HUES6 (cell line): ENCODE measurements around the gene ANKRD16.
"Not testable (repeated sequence)": the region's sequence is repeated elsewhere in the genome, so short reads cannot be mapped to it uniquely, and the experiment has no call there.

Experiments used
- H3K27ac ChIP-seq: 2 replicates; pipeline ENCODE4 v1.7.0; 2013; ENCODE audit warnings: low read depth, mild to moderate bottlenecking, low read length, inconsistent platforms
- H3K27me3 ChIP-seq: 2 replicates; pipeline ENCODE4 v1.6.1; 2013; ENCODE audit warnings: low read length; ENCODE audit not compliant: control insufficient read depth, insufficient read depth
- H3K36me3 ChIP-seq: 2 replicates; pipeline ENCODE4 v1.6.1; 2013; ENCODE audit warnings: low read length; ENCODE audit not compliant: control insufficient read depth, insufficient read depth
- H3K4me1 ChIP-seq: 2 replicates; pipeline ENCODE4 v1.6.1; 2013; ENCODE audit warnings: low read length; ENCODE audit not compliant: control insufficient read depth, insufficient read depth
- H3K4me3 ChIP-seq: 2 replicates; pipeline ENCODE4 v1.5.1; 2013; ENCODE audit warnings: low read depth, low read length
- H3K9ac ChIP-seq: one replicate; pipeline ENCODE4 v1.6.1; 2013; ENCODE audit warnings: mild to moderate bottlenecking, low read length
- H3K9me3 ChIP-seq: 2 replicates; pipeline ENCODE4 v1.6.1; 2013; ENCODE audit warnings: low read depth, low read length; ENCODE audit not compliant: control insufficient read depth, insufficient read depth

The ANKRD16 gene

DNA sequence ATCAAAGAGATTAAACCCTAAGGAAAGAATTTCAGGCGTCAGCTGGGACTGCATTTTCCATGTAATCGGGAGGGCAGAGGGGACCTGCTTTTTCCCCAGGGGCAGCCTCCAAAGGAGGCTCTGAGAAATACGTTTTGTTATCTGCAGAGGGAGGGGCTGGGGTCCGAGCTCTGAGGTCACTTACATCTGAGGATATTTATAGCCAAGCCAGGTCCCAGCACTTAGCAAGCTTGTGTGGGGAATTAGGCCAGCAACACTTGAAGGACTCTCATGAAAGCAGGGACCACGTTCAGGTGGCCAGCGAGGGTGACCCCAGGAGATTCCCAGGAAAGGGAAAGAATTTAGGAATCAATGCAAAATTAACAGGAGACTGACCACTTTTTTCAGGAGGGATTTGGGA is 55.9 kb downstream of the ANKRD16 start:
- no peak overlapping the region for H3K9ac ChIP-seq
- no peaks in the 10 kb centered on the region for H3K36me3 ChIP-seq
- H3K9me3 ChIP-seq: no peaks in the 10 kb centered on the region
- H3K4me1 ChIP-seq: no peaks in the 10 kb centered on the region
- H3K27ac ChIP-seq: no peak overlapping the region
- H3K4me3 ChIP-seq: no peak overlapping the region
- H3K27me3 ChIP-seq: no peaks in the 10 kb centered on the region

DNA sequence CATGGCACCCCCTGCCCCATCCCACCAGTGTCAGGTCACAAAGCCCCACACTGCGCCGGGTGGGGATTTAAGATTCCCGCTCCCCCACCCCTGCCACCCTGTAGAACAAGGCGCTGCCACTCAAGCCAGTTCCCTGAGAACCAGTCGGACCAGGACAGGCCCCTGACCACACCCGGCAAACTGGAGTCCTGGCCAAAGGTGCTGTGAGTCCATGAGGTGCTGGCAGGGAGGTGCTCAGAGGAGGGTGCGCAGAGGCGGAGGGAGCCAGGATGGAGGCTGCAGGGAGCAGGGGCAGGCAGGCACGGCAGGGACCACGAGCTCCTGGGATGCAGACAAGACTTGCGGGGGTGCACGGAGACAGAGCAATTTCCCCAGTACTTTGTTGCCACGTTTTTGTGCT is 56.7 kb downstream of the ANKRD16 start:
- H3K27ac ChIP-seq: no peak overlapping the region

DNA sequence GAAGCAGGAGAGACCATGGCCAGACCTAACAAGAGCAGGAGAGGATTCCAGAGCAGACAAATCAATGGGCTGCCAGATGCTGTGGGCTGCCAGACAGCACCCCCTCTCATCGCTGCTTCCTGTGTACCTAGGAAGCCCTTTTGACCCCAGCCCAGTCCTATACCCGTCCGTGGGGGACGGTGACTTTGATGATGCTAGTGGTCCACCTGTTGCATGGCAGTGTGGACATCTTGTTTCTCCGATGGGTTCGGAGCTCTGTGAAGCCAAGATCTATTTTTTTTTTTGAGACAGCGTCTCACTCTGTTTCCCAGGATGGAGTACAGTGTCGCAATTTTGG is 58.3 kb downstream of the ANKRD16 start:
- Histone ChIP-seq H3K36me3 (no peaks in the 10 kb centered on the region), H3K9ac (no peak overlapping the region), H3K4me1 (no peaks in the 10 kb centered on the region), H3K27ac (no peak overlapping the region), H3K27me3 (no peaks in the 10 kb centered on the region), H3K4me3 (no peak overlapping the region), H3K9me3 (no peaks in the 10 kb centered on the region)

More for the DNA sequence above, 56.7 kb downstream of the ANKRD16 start:
- Histone ChIP-seq H3K4me1 (no peaks in the 10 kb centered on the region), H3K4me3 (no peak overlapping the region), H3K9me3 (no peaks in the 10 kb centered on the region), H3K36me3 (no peaks in the 10 kb centered on the region), H3K9ac (no peak overlapping the region), H3K27me3 (no peaks in the 10 kb centered on the region)

DNA sequence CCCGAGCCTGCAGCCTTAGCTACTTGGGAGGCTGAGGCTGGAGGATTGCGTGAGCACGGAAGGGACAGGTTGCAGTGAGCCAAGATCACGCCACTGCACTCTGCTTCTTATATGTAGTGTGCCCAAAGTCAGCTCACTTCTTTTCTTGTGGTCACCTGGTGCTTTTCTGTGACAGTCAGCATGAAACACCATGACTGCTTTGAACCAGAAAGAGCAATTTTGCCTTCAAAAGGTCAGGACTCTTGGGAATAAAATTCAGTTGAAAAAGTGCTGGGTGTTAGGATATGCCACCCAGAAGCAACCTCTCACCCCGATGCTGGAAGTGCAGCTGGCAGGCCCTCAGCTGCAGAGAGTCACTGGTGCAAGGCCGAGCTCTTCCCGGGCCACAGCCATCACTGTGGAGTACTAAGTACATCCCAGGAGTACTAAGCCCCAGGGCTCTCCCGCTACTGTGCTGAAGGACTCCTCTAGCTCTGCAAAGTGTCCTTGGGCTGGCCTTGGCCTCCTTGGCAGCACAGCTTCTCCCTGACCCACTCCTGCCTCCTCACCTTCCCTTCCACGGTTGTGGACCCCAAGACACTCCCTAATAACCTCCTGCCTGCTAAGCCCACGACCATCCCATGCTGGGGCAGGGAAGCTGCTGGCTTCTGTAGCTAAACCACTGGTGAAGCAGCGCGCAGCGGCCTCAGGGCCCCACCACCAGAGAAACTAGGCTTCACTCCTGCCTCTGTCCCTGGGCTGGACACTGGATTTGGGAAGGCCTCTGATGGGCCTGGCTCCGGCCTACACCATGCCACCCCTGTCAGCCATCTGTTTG is 58.9 kb downstream of the ANKRD16 start:
- Histone ChIP-seq H3K27me3 (no peaks in the 10 kb centered on the region), H3K36me3 (no peaks in the 10 kb centered on the region), H3K9me3 (no peaks in the 10 kb centered on the region), H3K4me1 (no peaks in the 10 kb centered on the region), H3K27ac (no peak overlapping the region), H3K4me3 (no peak overlapping the region), H3K9ac (no peak overlapping the region)

DNA sequence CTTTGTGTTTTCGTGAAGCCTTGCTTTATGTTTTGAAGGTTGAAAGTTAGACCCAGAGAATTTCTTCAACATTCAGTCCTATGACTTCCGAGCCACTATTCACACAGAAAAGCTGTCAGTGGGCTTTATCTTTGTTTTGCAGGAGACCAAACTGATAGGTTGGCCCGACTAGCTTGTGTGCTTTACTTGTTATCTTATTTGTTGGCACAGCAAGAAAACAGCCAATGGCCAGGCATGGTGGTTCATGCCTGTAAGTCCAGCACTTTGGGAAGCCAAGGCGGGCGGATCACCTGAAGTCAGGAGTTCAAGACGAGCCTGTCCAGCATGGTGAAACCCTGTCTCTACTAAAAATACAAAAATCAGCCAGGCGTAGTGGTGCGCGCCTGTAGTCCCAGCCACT is 60.4 kb downstream of the ANKRD16 start:
- Histone ChIP-seq H3K4me1 (no peaks in the 10 kb centered on the region), H3K9ac (no peak overlapping the region), H3K27me3 (no peaks in the 10 kb centered on the region), H3K27ac (no peak overlapping the region), H3K36me3 (no peaks in the 10 kb centered on the region), H3K4me3 (no peak overlapping the region), H3K9me3 (no peaks in the 10 kb centered on the region)

DNA sequence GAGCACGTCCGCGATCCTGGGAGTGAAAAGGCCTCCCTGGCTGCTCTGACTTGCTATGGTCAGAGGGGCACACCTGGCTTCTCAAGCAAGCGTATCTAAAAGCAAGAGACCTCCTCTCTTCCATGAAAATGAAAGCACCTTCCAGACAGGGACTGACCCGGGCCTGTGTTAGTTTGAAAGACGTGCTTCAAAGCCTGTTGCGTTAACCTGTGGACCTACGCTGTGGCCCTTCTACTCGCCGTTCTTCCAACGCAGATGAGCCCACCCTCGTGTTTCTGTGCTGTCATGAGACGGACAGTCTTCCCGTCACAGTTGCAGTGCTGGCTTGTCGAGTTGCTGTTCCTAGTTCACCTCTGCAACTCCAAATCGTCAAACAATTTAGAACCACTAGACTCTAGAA is 61.0 kb downstream of the ANKRD16 start:
- Histone ChIP-seq H3K4me3 (no peak overlapping the region), H3K27me3 (no peaks in the 10 kb centered on the region), H3K4me1 (no peaks in the 10 kb centered on the region), H3K27ac (no peak overlapping the region), H3K9me3 (no peaks in the 10 kb centered on the region), H3K9ac (no peak overlapping the region), H3K36me3 (no peaks in the 10 kb centered on the region)

DNA sequence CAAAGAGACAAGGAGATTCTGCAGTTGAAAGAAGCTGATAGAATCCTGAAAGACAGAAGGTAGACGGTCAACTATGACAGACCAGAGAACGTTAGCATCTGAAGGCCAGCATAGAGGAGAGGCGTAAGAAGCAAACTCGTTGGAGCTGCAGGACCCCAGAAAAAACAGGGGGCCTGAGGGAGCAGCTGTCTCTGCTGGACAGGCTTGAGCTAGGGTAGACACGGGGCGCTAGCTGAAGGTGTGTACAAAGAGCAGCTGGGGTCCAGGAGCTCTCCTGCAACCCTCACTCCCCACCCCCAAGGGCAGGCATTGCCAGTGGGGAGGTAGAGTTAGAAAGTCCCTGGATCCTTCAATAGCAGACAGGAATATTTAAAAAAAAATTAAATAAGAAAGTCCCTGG is 61.9 kb downstream of the ANKRD16 start:
- no peak overlapping the region for H3K4me3 ChIP-seq
- no peak overlapping the region for H3K27ac ChIP-seq
- H3K9me3 ChIP-seq: no peaks in the 10 kb centered on the region

DNA sequence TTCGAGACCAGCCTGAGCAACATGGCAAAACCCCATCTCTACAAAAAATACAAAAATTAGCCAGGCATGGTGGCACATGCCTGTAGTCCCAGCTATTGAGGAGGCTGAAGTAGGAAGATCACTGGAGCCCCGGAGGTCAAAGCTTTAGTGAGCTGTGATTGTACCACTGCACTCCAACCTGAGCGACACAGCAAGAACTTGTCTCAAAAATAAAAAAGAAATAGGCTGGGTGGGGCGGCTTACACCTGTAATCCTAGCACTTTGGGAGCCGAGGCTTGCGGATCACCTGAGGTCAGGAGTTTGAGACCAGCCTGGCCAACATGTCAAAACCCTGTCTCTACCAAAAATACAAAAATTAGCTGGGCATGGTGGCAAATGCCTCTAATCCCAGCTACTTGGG is 63.2 kb downstream of the ANKRD16 start:
- not testable (repeated sequence) for H3K4me3 ChIP-seq

More for the DNA sequence above, 61.9 kb downstream of the ANKRD16 start:
- Histone ChIP-seq H3K27me3 (no peaks in the 10 kb centered on the region), H3K36me3 (no peaks in the 10 kb centered on the region), H3K9ac (no peak overlapping the region), H3K4me1 (no peaks in the 10 kb centered on the region)

DNA sequence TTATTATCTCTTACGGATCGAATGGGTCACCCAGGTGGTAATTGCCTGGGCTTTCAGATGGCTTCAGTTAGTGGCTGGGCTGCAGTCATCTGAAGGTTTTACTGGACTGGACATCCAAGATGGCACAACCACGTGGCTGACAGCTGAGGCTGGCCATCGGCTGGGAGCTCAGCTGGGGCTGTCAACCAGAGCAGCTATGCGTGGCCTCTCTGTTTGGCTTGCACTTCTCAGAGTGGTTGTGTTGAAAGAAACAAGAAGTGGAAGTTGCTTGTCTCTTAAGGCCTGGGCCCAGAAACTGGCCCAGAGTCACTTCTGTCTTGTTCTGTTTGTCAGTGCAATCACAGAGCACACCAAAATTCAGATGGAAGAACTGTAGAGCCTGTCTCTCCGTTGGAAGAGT is 70.8 kb downstream of the ANKRD16 start:
- Histone ChIP-seq H3K9me3 (no peaks in the 10 kb centered on the region), H3K27ac (no peak overlapping the region), H3K36me3 (no peaks in the 10 kb centered on the region), H3K4me1 (peaks cover 8% of the 10 kb centered on the region), H3K9ac (no peak overlapping the region), H3K4me3 (no peak overlapping the region), H3K27me3 (no peaks in the 10 kb centered on the region)

More for the DNA sequence above, 63.2 kb downstream of the ANKRD16 start:
- not testable (repeated sequence) for H3K36me3 ChIP-seq, H3K27me3 ChIP-seq, H3K4me1 ChIP-seq, H3K27ac ChIP-seq, H3K9ac ChIP-seq, H3K9me3 ChIP-seq

DNA sequence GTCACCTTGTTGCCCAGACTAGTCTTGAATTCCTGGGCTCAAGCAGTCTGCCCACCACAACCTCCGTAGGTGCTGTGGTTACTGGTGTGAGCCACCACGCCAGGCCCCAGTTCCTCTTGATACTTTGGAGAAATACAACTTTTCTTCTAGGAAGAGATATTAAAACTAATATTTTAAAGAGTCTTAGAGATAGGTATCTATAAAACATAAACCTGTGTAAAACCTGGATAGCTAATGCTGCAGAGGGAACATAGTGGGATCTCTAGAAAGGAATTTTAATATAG is 71.7 kb downstream of the ANKRD16 start:
- no peaks in the 10 kb centered on the region for H3K27me3 ChIP-seq
- no peaks in the 10 kb centered on the region for H3K9me3 ChIP-seq
- no peak overlapping the region for H3K9ac ChIP-seq
- peaks cover 8% of the 10 kb centered on the region for H3K4me1 ChIP-seq
- no peak overlapping the region for H3K4me3 ChIP-seq
- no peaks in the 10 kb centered on the region for H3K36me3 ChIP-seq
- no peak overlapping the region for H3K27ac ChIP-seq

DNA sequence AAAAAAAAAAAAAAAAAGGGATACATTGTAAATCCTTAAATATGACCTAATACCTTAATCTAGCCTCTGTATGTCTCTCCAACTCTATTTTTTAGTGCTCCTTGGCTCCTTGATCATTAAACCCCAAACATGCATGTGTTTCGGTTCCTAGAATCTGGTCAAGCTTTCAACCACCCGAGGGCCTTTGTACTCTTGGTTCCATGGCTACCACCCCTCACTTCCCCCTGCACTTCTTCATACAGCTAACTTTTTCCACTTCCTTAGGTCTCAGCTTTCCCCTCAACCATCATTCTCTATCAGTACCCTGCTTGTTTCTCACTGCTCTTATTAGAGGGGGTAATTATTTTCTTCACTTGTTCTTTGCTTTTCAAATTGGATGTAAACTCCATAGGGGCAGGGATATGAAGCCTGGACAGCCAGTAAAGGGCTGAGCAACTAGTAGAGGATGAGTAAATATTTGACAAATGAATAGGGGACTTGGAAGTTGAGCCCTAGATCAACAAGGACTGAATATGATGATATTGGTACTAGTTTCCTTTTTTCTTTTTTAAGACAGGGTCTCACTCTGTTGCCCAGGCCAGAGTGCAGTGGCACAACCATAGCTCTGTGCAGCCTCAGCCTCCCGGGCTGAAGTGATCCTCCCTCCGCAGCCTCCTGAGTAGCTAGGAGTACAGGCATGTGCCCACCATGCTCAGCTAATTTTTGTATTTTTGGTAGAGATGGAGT is 72.2 kb downstream of the ANKRD16 start:
- H3K9ac ChIP-seq: no peak overlapping the region
- no peak overlapping the region for H3K27ac ChIP-seq
- H3K9me3 ChIP-seq: no peaks in the 10 kb centered on the region
- H3K27me3 ChIP-seq: no peaks in the 10 kb centered on the region
- H3K4me3 ChIP-seq: no peak overlapping the region
- no peaks in the 10 kb centered on the region for H3K36me3 ChIP-seq
- peaks cover 8% of the 10 kb centered on the region for H3K4me1 ChIP-seq
